Calu3 (cell line): ENCODE results near the gene RHBDF1. TPM values are rescaled to one million over a fixed set of nuclear protein-coding genes. Genes with fewer than 3 reads are reported as not detected.

ENCODE experiments used
- BruUV-seq: library from RNA; stranded (reverse); fragments of 400-500 nt; replicated peaks from 2 replicates; lab custom pipeline; 2021; lab: Mats Ljungman, UMichigan
- CTCF ChIA-PET: fragments of 300-600 bp; sonication (Branson Sonifier 250); formaldehyde crosslinking; loops from one replicate; lab custom pipeline; 2022; ENCODE audit warnings: antibody characterized with exemption; lab: Charles Lee
- DNase-seq: peaks from one replicate; pipeline ENCODE4 v3.0.0; 2022
- H3K27ac Mint-ChIP-seq: one replicate; pipeline ENCODE4 v1.8.0; 2022; ENCODE audit warnings: mixed read lengths; ENCODE audit not compliant: unreplicated experiment
- H3K27me3 Mint-ChIP-seq: one replicate; pipeline ENCODE4 v1.8.0; 2022; ENCODE audit warnings: mixed read lengths; ENCODE audit not compliant: unreplicated experiment
- H3K36me3 Mint-ChIP-seq: one replicate; pipeline ENCODE4 v1.8.0; 2022; ENCODE audit warnings: mild to moderate bottlenecking, moderate library complexity, mixed read lengths; ENCODE audit not compliant: insufficient read depth, unreplicated experiment
- H3K4me1 Mint-ChIP-seq: one replicate; pipeline ENCODE4 v1.8.0; 2022; ENCODE audit warnings: mild to moderate bottlenecking, low read depth, mixed read lengths; ENCODE audit not compliant: unreplicated experiment
- H3K4me3 Mint-ChIP-seq: one replicate; pipeline ENCODE4 v1.8.0; 2022; ENCODE audit warnings: mild to moderate bottlenecking, low read depth, moderate library complexity, mixed read lengths; ENCODE audit not compliant: unreplicated experiment
- H3K9me3 Mint-ChIP-seq: one replicate; pipeline ENCODE4 v1.8.0; 2022; ENCODE audit warnings: low read depth, mixed read lengths; ENCODE audit not compliant: unreplicated experiment
- intact Hi-C: fragments of 100-400 bp; cut with micrococcal nuclease; formaldehyde crosslinking; loops from one replicate; pipeline ENCODE4 v1.10.0; 2022; ENCODE audit not compliant: unreplicated experiment
- total RNA-seq: library from RNA; stranded (reverse); gene quantifications from 2 replicates; pipeline ENCODE4 v1.2.3, GENCODE V29; 2022
- TF ChIP-seq, protein P1 (sequence below): fragments of 200-600 bp; IDR thresholded peaks from one replicate; pipeline ENCODE4 v1.8.0; 2022; ENCODE audit warnings: antibody characterized with exemption; ENCODE audit not compliant: unreplicated experiment

Gene RHBDF1
- total RNA-seq, 1 experiment from 2014 or later, result 60.2 TPM

DNA sequence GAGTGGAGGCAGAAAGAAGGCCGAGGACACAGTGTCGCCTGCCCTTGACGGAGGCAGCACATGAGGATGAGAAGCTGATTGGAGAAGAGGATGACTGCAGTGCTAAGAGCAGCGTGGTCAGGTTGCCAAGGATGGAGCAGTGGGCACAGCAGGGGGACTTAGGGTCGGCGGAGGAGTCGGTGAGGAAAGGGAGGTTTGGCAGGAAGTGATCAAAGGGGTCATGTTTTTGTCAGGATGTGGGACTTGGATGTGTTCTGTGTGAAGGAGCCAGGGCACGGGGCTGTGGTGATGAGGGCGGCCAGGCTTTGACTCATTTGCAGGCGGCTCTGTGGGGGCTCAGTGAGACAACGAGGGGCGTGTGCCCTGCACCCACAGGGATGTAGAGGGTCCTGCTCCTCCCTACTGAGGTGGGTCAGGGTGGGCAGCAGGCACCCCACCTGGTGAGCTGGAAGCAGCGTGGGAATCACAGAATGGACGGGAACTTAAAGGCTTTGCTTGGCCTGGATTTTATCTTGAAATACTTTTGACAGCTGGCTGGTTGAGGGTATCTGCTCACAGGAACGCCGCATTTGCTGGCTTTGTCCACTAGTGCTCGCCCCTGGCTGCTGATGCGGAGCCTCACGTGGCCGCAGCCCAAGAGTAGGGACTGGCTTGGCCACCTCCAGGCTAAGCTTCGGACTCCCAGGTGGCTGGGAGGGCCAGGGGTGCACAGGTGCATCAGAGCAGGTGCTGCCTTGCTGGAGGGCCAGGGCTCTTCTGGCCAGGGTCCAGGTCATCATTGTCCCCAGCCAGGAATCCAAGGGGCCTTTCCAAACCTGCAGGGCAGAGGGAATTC, 11.6 kb upstream of the RHBDF1 start:
- H3K27me3 Mint-ChIP-seq, result no peaks in the 10 kb centered on the region
- peak overlapping the region; percentile 27 for H3K27ac Mint-ChIP-seq
- H3K9me3 Mint-ChIP-seq, result no peaks in the 10 kb centered on the region
- CTCF ChIA-PET, result interaction anchor here (0.6 to 1.9 kb wide), 3 partner anchors 12 to 43 kb away, joined by 3 to 9 read pairs (median 3); partner anchors contain the start of genes POLR3K, RHBDF1 and SNRNP25
- no peak overlapping the region for H3K4me3 Mint-ChIP-seq
- DNase-seq, result no peak
- BruUV-seq, result no TSS peak
- intact Hi-C loops, result no loop called here
- H3K36me3 Mint-ChIP-seq, result peaks cover 69% of the 10 kb centered on the region
- TF ChIP-seq, protein P1, sequence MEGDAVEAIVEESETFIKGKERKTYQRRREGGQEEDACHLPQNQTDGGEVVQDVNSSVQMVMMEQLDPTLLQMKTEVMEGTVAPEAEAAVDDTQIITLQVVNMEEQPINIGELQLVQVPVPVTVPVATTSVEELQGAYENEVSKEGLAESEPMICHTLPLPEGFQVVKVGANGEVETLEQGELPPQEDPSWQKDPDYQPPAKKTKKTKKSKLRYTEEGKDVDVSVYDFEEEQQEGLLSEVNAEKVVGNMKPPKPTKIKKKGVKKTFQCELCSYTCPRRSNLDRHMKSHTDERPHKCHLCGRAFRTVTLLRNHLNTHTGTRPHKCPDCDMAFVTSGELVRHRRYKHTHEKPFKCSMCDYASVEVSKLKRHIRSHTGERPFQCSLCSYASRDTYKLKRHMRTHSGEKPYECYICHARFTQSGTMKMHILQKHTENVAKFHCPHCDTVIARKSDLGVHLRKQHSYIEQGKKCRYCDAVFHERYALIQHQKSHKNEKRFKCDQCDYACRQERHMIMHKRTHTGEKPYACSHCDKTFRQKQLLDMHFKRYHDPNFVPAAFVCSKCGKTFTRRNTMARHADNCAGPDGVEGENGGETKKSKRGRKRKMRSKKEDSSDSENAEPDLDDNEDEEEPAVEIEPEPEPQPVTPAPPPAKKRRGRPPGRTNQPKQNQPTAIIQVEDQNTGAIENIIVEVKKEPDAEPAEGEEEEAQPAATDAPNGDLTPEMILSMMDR, result no peak
- H3K4me1 Mint-ChIP-seq, result peaks cover 18% of the 10 kb centered on the region

DNA sequence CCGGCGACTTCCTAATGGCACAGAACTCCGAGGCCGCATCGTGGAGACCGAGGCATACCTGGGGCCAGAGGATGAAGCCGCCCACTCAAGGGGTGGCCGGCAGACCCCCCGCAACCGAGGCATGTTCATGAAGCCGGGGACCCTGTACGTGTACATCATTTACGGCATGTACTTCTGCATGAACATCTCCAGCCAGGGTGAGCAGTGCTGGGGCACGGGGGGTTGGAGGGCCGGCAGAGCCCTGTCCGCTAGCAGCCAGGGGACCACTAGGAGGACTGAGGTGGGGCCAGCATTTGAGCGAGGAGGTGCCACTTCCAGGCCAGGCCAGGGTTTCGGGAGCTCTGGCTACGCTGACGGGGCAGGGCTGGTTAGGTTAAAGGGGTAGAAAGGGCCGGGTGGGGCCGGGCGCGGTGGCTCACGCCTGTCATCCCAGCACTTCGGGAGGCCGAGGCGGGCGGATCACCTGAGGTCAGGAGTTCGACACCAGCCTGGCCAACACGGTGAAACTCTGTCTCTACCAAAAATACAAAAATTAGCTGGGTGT, 10.7 kb upstream of the RHBDF1 start:
- peaks cover 18% of the 10 kb centered on the region for H3K4me1 Mint-ChIP-seq
- peaks cover 76% of the 10 kb centered on the region for H3K36me3 Mint-ChIP-seq
- no peak overlapping the region for H3K4me3 Mint-ChIP-seq
- H3K27me3 Mint-ChIP-seq, result no peaks in the 10 kb centered on the region
- BruUV-seq, result no TSS peak
- CTCF ChIA-PET, result interaction anchor here (1.9 kb wide), 1 partner anchor 11 kb away, joined by 9 read pairs; the partner anchor contains the start of gene RHBDF1
- no peak for DNase-seq
- TF ChIP-seq, protein P1, result no peak
- no peaks in the 10 kb centered on the region for H3K9me3 Mint-ChIP-seq
- intact Hi-C loops, result no loop called here
- H3K27ac Mint-ChIP-seq, result peak overlapping the region; percentile 27

DNA sequence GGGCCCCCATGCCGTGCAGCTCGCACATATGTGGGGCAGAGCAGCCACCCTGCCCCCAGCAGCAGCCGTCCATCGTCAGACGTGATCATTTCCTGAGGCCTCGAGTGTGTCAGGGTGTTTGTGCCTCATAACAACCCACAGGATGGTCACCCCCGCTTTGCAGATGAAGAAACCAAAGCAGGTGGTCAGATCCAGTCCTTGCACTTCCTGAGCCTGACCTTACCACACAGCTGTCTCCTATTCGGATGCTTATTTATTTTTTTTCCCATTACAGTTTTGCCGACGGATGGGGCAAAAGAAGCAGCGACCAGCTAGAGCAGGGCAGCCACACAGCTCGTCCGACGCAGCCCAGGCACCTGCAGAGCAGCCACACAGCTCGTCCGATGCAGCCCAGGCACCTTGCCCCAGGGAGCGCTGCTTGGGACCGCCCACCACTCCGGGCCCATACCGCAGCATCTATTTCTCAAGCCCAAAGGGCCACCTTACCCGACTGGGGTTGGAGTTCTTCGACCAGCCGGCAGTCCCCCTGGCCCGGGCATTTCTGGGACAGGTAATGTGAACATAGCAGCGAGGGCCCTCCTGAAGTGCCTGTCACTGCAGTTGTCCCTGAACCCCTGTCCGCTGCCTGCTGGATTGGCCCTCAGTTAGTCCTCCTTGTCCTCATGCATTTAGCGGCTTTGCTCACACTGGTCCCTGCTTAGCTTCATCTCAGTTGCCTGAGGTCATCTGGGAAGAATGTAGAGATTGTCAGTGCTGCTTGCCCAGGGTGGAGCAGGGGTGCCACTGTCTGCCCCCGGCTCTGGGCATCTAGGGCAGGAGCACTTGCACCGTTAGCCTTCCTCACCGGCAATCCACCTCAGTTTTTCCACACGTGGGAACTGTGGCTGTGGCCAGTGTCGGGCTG, 7.0 kb upstream of the RHBDF1 start:
- CTCF ChIA-PET, result interaction anchor here (1.8 kb wide), 1 partner anchor 14 kb away, joined by 5 read pairs; no protein-coding TSS in a partner anchor
- intact Hi-C loops, result no loop called here
- BruUV-seq, result no TSS peak
- no peaks in the 10 kb centered on the region for H3K9me3 Mint-ChIP-seq
- H3K27ac Mint-ChIP-seq, result no peak overlapping the region
- TF ChIP-seq, protein P1, result no peak
- DNase-seq, result no peak
- H3K27me3 Mint-ChIP-seq, result no peaks in the 10 kb centered on the region
- H3K36me3 Mint-ChIP-seq, result peaks cover 75% of the 10 kb centered on the region
- peak overlapping the region; percentile 80 for H3K4me3 Mint-ChIP-seq
- H3K4me1 Mint-ChIP-seq, result peaks cover 33% of the 10 kb centered on the region
